ENCODE data around the gene CHD2.

The CHD2 gene

GRCh38 chr15:92929002-92929401 lies 28.9 kb downstream of the CHD2 start:
- Histone ChIP-seq H3K36me3 (ENCODE audit: insufficient read depth, low read length) (peaks cover 98% of the 10 kb centered on the region), H3F3A (ENCODE audit: low read depth) (peaks cover 3% of the 10 kb centered on the region; the same call in 1 of the 2 replicates)

GRCh38 chr15:92930054-92930621 lies 30.0 kb downstream of the CHD2 start:
- no peaks in the 10 kb centered on the region for H3K9me3 ChIP-seq (ENCODE audit: insufficient read depth, low read depth, low read length)
- no peak overlapping the region for H3K9ac ChIP-seq (ENCODE audit: low read depth, low read length, poor library complexity, severe bottlenecking)
- H4K20me1 ChIP-seq (ENCODE audit: insufficient read depth, low read length, poor library complexity, severe bottlenecking), result peaks cover 35% of the 10 kb centered on the region
- no peak overlapping the region for H2AFZ ChIP-seq (ENCODE audit: low read length)
- peaks cover 78% of the 10 kb centered on the region for H3K79me2 ChIP-seq (ENCODE audit: insufficient read depth, low read length)
- H3K4me3 ChIP-seq (ENCODE audit: low read length, poor library complexity, severe bottlenecking), result no peak overlapping the region
- peaks cover 96% of the 10 kb centered on the region for H3K36me3 ChIP-seq (ENCODE audit: insufficient read depth, low read length)
- no peaks in the 10 kb centered on the region for H3K9me2 ChIP-seq (replicated peaks; ENCODE audit: low read depth, low read length)
- H3K4me1 ChIP-seq (ENCODE audit: insufficient read depth, low read length, poor library complexity, severe bottlenecking), result peaks cover 12% of the 10 kb centered on the region
- H3K4me2 ChIP-seq (ENCODE audit: low read depth, low read length, poor library complexity, severe bottlenecking), result no peak overlapping the region
- peaks cover 5% of the 10 kb centered on the region; the same call in 1 of the 2 replicates for H3F3A ChIP-seq (ENCODE audit: low read depth)
- TF ChIP-seq CTCF (conservative IDR thresholded peaks at IDR 0.05; ENCODE audit: low read length), result no peak
- no peak for TF ChIP-seq EZH2phosphoT487 (IDR thresholded peaks at IDR 0.05; ENCODE audit: borderline replicate concordance)
- H3K27me3 ChIP-seq (ENCODE audit: insufficient read depth, low read length, poor library complexity, severe bottlenecking), result no peaks in the 10 kb centered on the region

More at GRCh38 chr15:92929002-92929401, 28.9 kb downstream of the CHD2 start:
- Histone ChIP-seq H3K9ac (ENCODE audit: low read depth, low read length, poor library complexity, severe bottlenecking) (no peak overlapping the region), H3K79me2 (ENCODE audit: insufficient read depth, low read length) (peaks cover 79% of the 10 kb centered on the region), H4K20me1 (ENCODE audit: insufficient read depth, low read length, poor library complexity, severe bottlenecking) (peaks cover 41% of the 10 kb centered on the region), H3K27me3 (ENCODE audit: insufficient read depth, low read length, poor library complexity, severe bottlenecking) (no peaks in the 10 kb centered on the region), H3K9me3 (ENCODE audit: insufficient read depth, low read depth, low read length) (no peaks in the 10 kb centered on the region), H3K9me2 (replicated peaks; ENCODE audit: low read depth, low read length) (no peaks in the 10 kb centered on the region), H3K4me3 (ENCODE audit: low read length, poor library complexity, severe bottlenecking) (no peak overlapping the region), H2AFZ (ENCODE audit: low read length) (no peak overlapping the region), H3K4me1 (ENCODE audit: insufficient read depth, low read length, poor library complexity, severe bottlenecking) (peaks cover 4% of the 10 kb centered on the region), H3K4me2 (ENCODE audit: low read depth, low read length, poor library complexity, severe bottlenecking) (no peak overlapping the region)
- TF ChIP-seq CTCF (conservative IDR thresholded peaks at IDR 0.05; ENCODE audit: low read length) (no peak), EZH2phosphoT487 (IDR thresholded peaks at IDR 0.05; ENCODE audit: borderline replicate concordance) (no peak)

- no peak overlapping the region for H3K4me2 ChIP-seq (ENCODE audit: low read depth, low read length, poor library complexity, severe bottlenecking)
- no peaks in the 10 kb centered on the region for H3K9me3 ChIP-seq (ENCODE audit: insufficient read depth, low read depth, low read length)
- TF ChIP-seq EZH2phosphoT487 (IDR thresholded peaks at IDR 0.05; ENCODE audit: borderline replicate concordance) (no peak), CTCF (conservative IDR thresholded peaks at IDR 0.05; ENCODE audit: low read length) (no peak)
- no peak overlapping the region for H3K9ac ChIP-seq (ENCODE audit: low read depth, low read length, poor library complexity, severe bottlenecking)
- peaks cover 78% of the 10 kb centered on the region for H3K79me2 ChIP-seq (ENCODE audit: insufficient read depth, low read length)
- H3K4me3 ChIP-seq (ENCODE audit: low read length, poor library complexity, severe bottlenecking), result no peak overlapping the region
- peaks cover 5% of the 10 kb centered on the region; the same call in 1 of the 2 replicates for H3F3A ChIP-seq (ENCODE audit: low read depth)
- no peaks in the 10 kb centered on the region for H3K9me2 ChIP-seq (replicated peaks; ENCODE audit: low read depth, low read length)
- H3K4me1 ChIP-seq (ENCODE audit: insufficient read depth, low read length, poor library complexity, severe bottlenecking), result peaks cover 12% of the 10 kb centered on the region
- no peaks in the 10 kb centered on the region for H3K27me3 ChIP-seq (ENCODE audit: insufficient read depth, low read length, poor library complexity, severe bottlenecking)
- H2AFZ ChIP-seq (ENCODE audit: low read length), result no peak overlapping the region
- peaks cover 32% of the 10 kb centered on the region for H4K20me1 ChIP-seq (ENCODE audit: insufficient read depth, low read length, poor library complexity, severe bottlenecking)
- H3K36me3 ChIP-seq (ENCODE audit: insufficient read depth, low read length), result peaks cover 96% of the 10 kb centered on the region
Measured at GRCh38 chr15:92930776-92931175, 30.7 kb downstream of the CHD2 start.

Data from Loucy (cell line).